ENCODE results near the gene PRX.

The PRX gene

GRCh38 chr19:40378509-40378908 is 34.7 kb downstream of the PRX start:
- Histone ChIP-seq H3K27me3 (ENCODE audit: insufficient read depth, poor library complexity, severe bottlenecking) (no peaks in the 10 kb centered on the region), H3K36me3 (ENCODE audit: low read depth) (no peaks in the 10 kb centered on the region; the same call in 1 of the 2 replicates), H3K27ac (ENCODE audit: poor library complexity, severe bottlenecking) (no peak overlapping the region), H3K4me1 (ENCODE audit: insufficient read depth, poor library complexity, severe bottlenecking) (no peaks in the 10 kb centered on the region), H3K4me3 (ENCODE audit: severe bottlenecking) (no peak overlapping the region), H3K9me3 (ENCODE audit: severe bottlenecking) (no peaks in the 10 kb centered on the region)
- no peak for TF ChIP-seq CTCF (IDR thresholded peaks at IDR 0.05; ENCODE audit: poor library complexity, severe bottlenecking)
- no peak for DNase-seq (ENCODE audit: low spot score)
- ATAC-seq (ENCODE audit: low read depth) = no peak

GRCh38 chr19:40377876-40378385 is 35.2 kb downstream of the PRX start:
- no peaks in the 10 kb centered on the region for H3K9me3 ChIP-seq (ENCODE audit: severe bottlenecking)
- H3K27me3 ChIP-seq (ENCODE audit: insufficient read depth, poor library complexity, severe bottlenecking) = no peaks in the 10 kb centered on the region
- DNase-seq (ENCODE audit: low spot score) (no peak), ATAC-seq (ENCODE audit: low read depth) (no peak)
- no peak overlapping the region for H3K27ac ChIP-seq (ENCODE audit: poor library complexity, severe bottlenecking)
- H3K36me3 ChIP-seq (ENCODE audit: low read depth) = peaks cover 2% of the 10 kb centered on the region; the same call in 1 of the 2 replicates
- no peak overlapping the region for H3K4me3 ChIP-seq (ENCODE audit: severe bottlenecking)
- no peak for TF ChIP-seq CTCF (IDR thresholded peaks at IDR 0.05; ENCODE audit: poor library complexity, severe bottlenecking)
- H3K4me1 ChIP-seq (ENCODE audit: insufficient read depth, poor library complexity, severe bottlenecking) = no peaks in the 10 kb centered on the region

GRCh38 chr19:40376286-40376862 is 36.8 kb downstream of the PRX start:
- H3K27me3 ChIP-seq (ENCODE audit: insufficient read depth, poor library complexity, severe bottlenecking) = no peaks in the 10 kb centered on the region
- TF ChIP-seq CTCF (IDR thresholded peaks at IDR 0.05; ENCODE audit: poor library complexity, severe bottlenecking) = no peak
- H3K36me3 ChIP-seq (ENCODE audit: low read depth) = peaks cover 3% of the 10 kb centered on the region; the same call in 1 of the 2 replicates
- H3K27ac ChIP-seq (ENCODE audit: poor library complexity, severe bottlenecking) = no peak overlapping the region
- no peak overlapping the region for H3K4me3 ChIP-seq (ENCODE audit: severe bottlenecking)
- no peaks in the 10 kb centered on the region for H3K4me1 ChIP-seq (ENCODE audit: insufficient read depth, poor library complexity, severe bottlenecking)
- no peaks in the 10 kb centered on the region for H3K9me3 ChIP-seq (ENCODE audit: severe bottlenecking)
- no peak for ATAC-seq (ENCODE audit: low read depth)
- no peak for DNase-seq (ENCODE audit: low spot score)

- ATAC-seq (ENCODE audit: low read depth) (no peak), DNase-seq (ENCODE audit: low spot score) (no peak)
- no peaks in the 10 kb centered on the region for H3K4me1 ChIP-seq (ENCODE audit: insufficient read depth, poor library complexity, severe bottlenecking)
- H3K36me3 ChIP-seq (ENCODE audit: low read depth) = peaks cover 3% of the 10 kb centered on the region; the same call in 1 of the 2 replicates
- H3K4me3 ChIP-seq (ENCODE audit: severe bottlenecking) = no peak overlapping the region
- H3K9me3 ChIP-seq (ENCODE audit: severe bottlenecking) = no peaks in the 10 kb centered on the region
- no peaks in the 10 kb centered on the region for H3K27me3 ChIP-seq (ENCODE audit: insufficient read depth, poor library complexity, severe bottlenecking)
- H3K27ac ChIP-seq (ENCODE audit: poor library complexity, severe bottlenecking) = no peak overlapping the region
- TF ChIP-seq CTCF (IDR thresholded peaks at IDR 0.05; ENCODE audit: poor library complexity, severe bottlenecking) = no peak
These were observed 39.1 kb downstream of the PRX start for GRCh38 chr19:40374084-40374483.

GRCh38 chr19:40371802-40372122 is 41.4 kb downstream of the PRX start:
- Histone ChIP-seq H3K4me3 (ENCODE audit: severe bottlenecking) (no peak overlapping the region), H3K36me3 (ENCODE audit: low read depth) (peaks cover 12% of the 10 kb centered on the region), H3K27me3 (ENCODE audit: insufficient read depth, poor library complexity, severe bottlenecking) (no peaks in the 10 kb centered on the region), H3K4me1 (ENCODE audit: insufficient read depth, poor library complexity, severe bottlenecking) (no peaks in the 10 kb centered on the region), H3K27ac (ENCODE audit: poor library complexity, severe bottlenecking) (no peak overlapping the region), H3K9me3 (ENCODE audit: severe bottlenecking) (no peaks in the 10 kb centered on the region)
- ATAC-seq (ENCODE audit: low read depth) (no peak), DNase-seq (ENCODE audit: low spot score) (no peak)
- TF ChIP-seq CTCF (IDR thresholded peaks at IDR 0.05; ENCODE audit: poor library complexity, severe bottlenecking) = no peak
